Measurements from ENCODE around the gene LRCH1. TPM values are rescaled to one million over a fixed set of nuclear protein-coding genes. Genes with fewer than 3 reads are reported as not detected.
A peak's percentile ranks its signal among the peaks of the same experiment; 100 is the strongest.

LRCH1 gene
- total RNA-seq, 1 donor from 2014 or later = 2.9 TPM

DNA sequence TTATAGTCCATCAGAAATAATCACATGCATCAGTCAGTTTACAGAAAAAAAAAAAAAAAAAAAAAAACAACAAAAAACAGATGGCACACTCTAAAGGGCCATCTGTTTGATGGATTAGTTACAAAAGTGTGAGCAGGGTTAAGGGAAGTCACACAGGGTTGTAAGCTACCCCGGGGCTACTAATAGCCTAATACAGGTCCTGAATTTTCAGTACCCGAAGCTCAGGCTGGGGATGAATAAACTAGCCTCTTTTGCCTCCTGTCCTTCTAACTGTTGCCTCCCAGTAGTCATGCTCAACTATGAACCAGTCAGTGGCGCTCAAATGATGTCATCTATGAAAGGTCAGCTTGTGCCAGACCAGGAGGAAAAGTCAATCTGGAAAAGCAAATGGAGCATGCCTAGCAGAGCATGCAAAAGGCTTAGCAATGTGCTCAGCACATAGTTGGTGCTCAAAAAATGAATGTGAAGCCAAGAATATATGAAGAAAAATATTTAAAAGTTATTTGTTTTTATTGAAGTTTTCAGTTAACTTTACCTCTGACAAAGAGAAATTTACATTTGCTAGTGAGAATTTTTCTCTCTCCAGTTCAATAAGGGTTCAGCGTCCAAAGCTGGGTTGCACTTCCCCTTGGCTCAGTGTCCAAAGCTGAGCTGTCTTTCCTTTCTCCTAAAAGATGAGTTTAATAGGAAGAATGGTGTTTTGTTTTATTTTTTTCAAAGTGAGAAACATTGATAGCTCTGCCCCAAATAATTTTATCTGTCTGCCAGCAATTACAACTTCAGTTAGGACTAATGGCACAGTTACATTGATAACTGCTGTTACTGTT, 30.8 kb upstream of the LRCH1 start:
- H3K4me3 ChIP-seq = no peak overlapping the region
- Mint-ChIP-seq H3K36me3 (peaks cover 2% of the 10 kb centered on the region), H3K9me3 (peaks cover 4% of the 10 kb centered on the region), H3K27me3 (ENCODE audit: insufficient read depth, low read depth) (peaks cover 2% of the 10 kb centered on the region), H3K4me3 (no peak overlapping the region), H3K4me1 (peaks cover 41% of the 10 kb centered on the region), H3K27ac (no peak overlapping the region)
- no peaks in the 10 kb centered on the region for H3K79me2 ChIP-seq (ENCODE audit: low read depth)
- H3F3A ChIP-seq (ENCODE audit: low read depth) = peaks cover under 1% of the 10 kb centered on the region
- DNase-seq (ENCODE audit: low spot score) = no peak
- H3K36me3 ChIP-seq = no peaks in the 10 kb centered on the region
- H3K4me2 ChIP-seq = no peak overlapping the region
- H2AFZ ChIP-seq (replicated peaks) = no peak overlapping the region
- no peak overlapping the region for H3K9ac ChIP-seq
- H3K4me1 ChIP-seq = peaks cover 3% of the 10 kb centered on the region
- H3K27me3 ChIP-seq = no peaks in the 10 kb centered on the region
- H4K20me1 ChIP-seq (ENCODE audit: low read depth) = no peaks in the 10 kb centered on the region
- no peaks in the 10 kb centered on the region for H3K9me3 ChIP-seq (ENCODE audit: low read depth)
- TF ChIP-seq EZH2phosphoT487 (IDR thresholded peaks at IDR 0.05) (no peak), EZH2 (IDR thresholded peaks at IDR 0.05) (no peak)
- TF ChIP-seq, protein P1, sequence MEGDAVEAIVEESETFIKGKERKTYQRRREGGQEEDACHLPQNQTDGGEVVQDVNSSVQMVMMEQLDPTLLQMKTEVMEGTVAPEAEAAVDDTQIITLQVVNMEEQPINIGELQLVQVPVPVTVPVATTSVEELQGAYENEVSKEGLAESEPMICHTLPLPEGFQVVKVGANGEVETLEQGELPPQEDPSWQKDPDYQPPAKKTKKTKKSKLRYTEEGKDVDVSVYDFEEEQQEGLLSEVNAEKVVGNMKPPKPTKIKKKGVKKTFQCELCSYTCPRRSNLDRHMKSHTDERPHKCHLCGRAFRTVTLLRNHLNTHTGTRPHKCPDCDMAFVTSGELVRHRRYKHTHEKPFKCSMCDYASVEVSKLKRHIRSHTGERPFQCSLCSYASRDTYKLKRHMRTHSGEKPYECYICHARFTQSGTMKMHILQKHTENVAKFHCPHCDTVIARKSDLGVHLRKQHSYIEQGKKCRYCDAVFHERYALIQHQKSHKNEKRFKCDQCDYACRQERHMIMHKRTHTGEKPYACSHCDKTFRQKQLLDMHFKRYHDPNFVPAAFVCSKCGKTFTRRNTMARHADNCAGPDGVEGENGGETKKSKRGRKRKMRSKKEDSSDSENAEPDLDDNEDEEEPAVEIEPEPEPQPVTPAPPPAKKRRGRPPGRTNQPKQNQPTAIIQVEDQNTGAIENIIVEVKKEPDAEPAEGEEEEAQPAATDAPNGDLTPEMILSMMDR (IDR thresholded peaks at IDR 0.05) = no peak
- no peak overlapping the region for H3K27ac ChIP-seq

DNA sequence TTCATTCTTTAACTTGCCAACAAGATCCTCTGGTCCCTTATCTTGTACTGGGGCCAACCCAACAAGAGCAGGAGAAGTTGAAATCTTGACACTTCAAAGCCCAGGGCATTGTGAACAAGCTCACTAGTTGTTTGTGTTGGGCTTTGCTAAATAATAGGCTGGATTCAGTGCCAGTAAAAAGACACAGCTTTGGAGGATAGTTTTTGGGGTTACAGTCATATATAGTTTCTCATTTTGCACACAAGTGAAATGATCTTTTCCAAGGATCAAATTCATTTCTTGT, 30.3 kb upstream of the LRCH1 start:
- no peak overlapping the region for H3K27ac ChIP-seq
- no peak overlapping the region for H3K4me3 ChIP-seq
- H3F3A ChIP-seq (ENCODE audit: low read depth) = no peaks in the 10 kb centered on the region
- Mint-ChIP-seq H3K9me3 (peaks cover 4% of the 10 kb centered on the region), H3K4me1 (peaks cover 38% of the 10 kb centered on the region), H3K27ac (no peak overlapping the region), H3K4me3 (no peak overlapping the region), H3K36me3 (peaks cover 2% of the 10 kb centered on the region), H3K27me3 (ENCODE audit: insufficient read depth, low read depth) (peaks cover 2% of the 10 kb centered on the region)
- no peaks in the 10 kb centered on the region for H3K9me3 ChIP-seq (ENCODE audit: low read depth)
- no peaks in the 10 kb centered on the region for H3K79me2 ChIP-seq (ENCODE audit: low read depth)
- no peaks in the 10 kb centered on the region for H3K36me3 ChIP-seq
- H3K4me1 ChIP-seq = no peaks in the 10 kb centered on the region
- no peak overlapping the region for H2AFZ ChIP-seq (replicated peaks)
- no peaks in the 10 kb centered on the region for H4K20me1 ChIP-seq (ENCODE audit: low read depth)
- H3K27me3 ChIP-seq = no peaks in the 10 kb centered on the region
- H3K4me2 ChIP-seq = no peak overlapping the region
- no peak overlapping the region for H3K9ac ChIP-seq
- TF ChIP-seq, protein P1 (IDR thresholded peaks at IDR 0.05) = no peak
- no peak for TF ChIP-seq EZH2 (IDR thresholded peaks at IDR 0.05)
- no peak for TF ChIP-seq EZH2phosphoT487 (IDR thresholded peaks at IDR 0.05)
- DNase-seq (ENCODE audit: low spot score) = no peak

DNA sequence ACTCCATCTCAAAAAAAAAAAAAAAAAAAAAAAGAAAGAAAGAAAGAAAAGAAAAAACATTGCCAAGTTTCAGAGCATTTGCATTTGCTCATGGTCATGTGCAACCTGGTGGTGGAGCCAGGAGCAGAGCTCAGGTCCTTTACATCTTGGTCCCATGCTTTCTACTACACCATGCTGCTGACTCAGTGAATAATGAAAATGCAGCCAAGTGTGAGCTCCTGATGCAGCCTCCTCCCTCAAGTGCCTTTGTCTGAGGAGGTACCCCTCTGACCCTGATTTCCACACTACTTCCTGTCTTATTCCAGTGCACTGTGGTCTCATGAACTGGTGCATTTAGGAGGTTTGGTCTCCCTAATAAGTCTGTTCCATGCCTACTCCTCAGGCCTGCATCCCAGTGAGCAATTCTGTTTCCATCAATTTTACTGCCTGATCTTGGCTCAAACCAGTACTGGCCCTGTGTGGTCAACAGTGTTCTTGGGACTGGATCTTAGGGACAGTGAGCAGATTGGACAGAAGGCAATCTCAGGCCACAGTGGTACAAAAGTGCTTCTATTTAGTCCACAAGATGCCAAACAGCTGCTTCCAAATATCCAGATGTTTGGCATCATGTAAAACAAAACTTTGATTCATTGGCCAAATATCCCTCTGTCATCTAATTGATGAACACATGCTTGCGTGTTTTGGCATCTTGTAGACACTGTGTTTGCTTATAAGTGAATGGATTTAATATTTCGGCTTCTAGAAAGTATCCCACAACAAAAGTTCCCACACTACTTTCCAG, 28.8 kb upstream of the LRCH1 start:
- H3K4me1 Mint-ChIP-seq = peaks cover 36% of the 10 kb centered on the region

More for the DNA sequence above, 28.8 kb upstream of the LRCH1 start:
- peaks cover 7% of the 10 kb centered on the region for H3K27me3 Mint-ChIP-seq (ENCODE audit: insufficient read depth, low read depth)
- no peak overlapping the region for H3K4me3 Mint-ChIP-seq
- no peaks in the 10 kb centered on the region for H3K27me3 ChIP-seq
- H3K36me3 Mint-ChIP-seq = peaks cover 2% of the 10 kb centered on the region
- no peak for DNase-seq (ENCODE audit: low spot score)
- H3K9ac ChIP-seq = no peak overlapping the region
- H3K4me1 ChIP-seq = no peaks in the 10 kb centered on the region
- peak overlapping the region; percentile 33 for H3K27ac Mint-ChIP-seq
- TF ChIP-seq, protein P1 (IDR thresholded peaks at IDR 0.05) = no peak
- TF ChIP-seq EZH2 (IDR thresholded peaks at IDR 0.05) (no peak), EZH2phosphoT487 (IDR thresholded peaks at IDR 0.05) (no peak)
- no peaks in the 10 kb centered on the region for H3K79me2 ChIP-seq (ENCODE audit: low read depth)
- H3K4me2 ChIP-seq = no peak overlapping the region
- no peaks in the 10 kb centered on the region for H3K36me3 ChIP-seq
- no peaks in the 10 kb centered on the region for H4K20me1 ChIP-seq (ENCODE audit: low read depth)
- H2AFZ ChIP-seq (replicated peaks) = no peak overlapping the region
- H3K9me3 Mint-ChIP-seq = peaks cover 4% of the 10 kb centered on the region
- H3K9me3 ChIP-seq (ENCODE audit: low read depth) = no peaks in the 10 kb centered on the region
- no peak overlapping the region for H3K27ac ChIP-seq
- H3K4me3 ChIP-seq = no peak overlapping the region
- no peaks in the 10 kb centered on the region for H3F3A ChIP-seq (ENCODE audit: low read depth)
